ENCODE data around the gene IGF2BP3.
"Not testable (repeated sequence)": the region's sequence is repeated elsewhere in the genome, so short reads cannot be mapped to it uniquely, and the experiment has no call there.

The IGF2BP3 gene

DNA sequence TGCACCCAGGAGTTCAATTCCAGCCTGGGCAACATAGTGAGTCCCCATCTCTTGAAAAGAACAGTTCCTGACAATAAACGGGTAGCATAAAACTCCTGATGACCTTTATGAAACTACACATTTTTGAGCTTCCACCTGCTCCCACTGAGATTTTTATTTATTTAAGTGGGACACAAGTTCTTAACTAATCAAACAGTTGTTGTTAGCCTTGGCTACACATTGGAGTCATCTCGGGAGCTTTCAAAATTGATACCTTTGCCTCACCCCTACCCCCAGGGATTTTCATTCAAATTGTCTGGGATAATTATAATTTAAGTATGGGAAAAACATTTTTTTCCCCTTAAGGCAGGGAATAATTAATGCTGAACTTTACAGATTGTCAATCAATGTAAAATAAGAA, 131.9 kb downstream of the IGF2BP3 start:
- no peak for DNase-seq (ENCODE audit: low read depth)

DNA sequence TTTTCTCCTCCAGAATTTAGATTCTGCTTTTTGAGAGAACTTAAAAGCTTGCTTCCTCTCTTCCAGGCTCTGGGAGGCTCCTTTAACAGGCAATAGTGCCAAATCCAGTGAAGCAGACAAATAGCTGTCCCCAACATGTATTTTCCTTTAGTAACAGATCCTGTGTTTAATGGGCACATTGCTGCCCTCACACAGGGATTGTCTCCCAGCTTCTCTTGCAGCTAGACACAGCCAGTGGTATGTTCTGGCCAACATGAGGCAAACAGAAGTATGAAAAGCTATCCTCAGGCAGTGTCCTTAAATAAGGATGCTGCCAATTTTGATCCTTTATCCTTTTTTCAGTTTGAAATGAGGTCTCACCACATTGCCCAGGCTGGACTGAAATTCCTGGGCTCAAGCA, 132.9 kb downstream of the IGF2BP3 start:
- DNase-seq (ENCODE audit: low read depth): no peak

DNA sequence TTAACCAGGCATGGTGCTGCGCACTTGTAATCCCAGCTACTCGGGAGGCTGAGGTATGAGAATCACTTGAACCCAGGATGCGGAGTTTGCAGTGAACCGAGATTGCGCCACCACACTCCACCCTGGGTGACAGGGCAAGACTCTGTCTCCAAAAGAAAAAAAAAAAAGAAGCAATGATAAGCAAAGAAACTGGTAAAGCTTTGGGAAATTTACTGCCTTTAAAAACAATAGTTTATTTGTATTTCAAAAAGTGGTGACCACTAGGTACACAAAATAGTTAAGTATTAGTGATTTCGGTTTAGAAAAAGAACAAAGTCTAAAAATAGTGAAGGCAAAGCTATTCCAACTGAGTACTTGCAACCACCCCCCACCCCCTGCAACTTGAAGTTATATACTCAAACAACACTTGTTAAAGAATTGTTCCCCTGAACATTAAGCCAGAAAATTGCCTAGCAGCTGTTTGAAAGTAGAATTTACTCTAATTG, 133.4 kb downstream of the IGF2BP3 start:
- DNase-seq (ENCODE audit: low read depth): no peak

DNA sequence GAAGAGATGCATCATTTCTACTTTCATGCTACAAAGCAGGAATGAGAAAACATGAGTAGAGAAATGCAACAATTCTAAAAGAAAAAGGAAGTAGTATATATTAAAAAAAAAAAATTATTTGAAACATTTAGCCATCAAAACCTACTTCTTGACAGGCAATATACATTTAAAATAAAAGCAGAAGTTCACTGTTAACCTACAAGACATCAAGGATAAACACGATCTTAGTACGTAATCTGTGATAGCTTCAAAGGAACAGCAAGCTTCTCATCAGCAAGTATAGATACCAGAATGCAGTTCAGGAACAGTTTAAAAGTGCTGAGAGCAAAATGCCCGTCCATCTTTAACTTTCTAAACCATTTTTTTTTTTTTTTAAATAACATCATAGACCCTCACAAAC, 134.2 kb downstream of the IGF2BP3 start:
- DNase-seq (ENCODE audit: low read depth): no peak

DNA sequence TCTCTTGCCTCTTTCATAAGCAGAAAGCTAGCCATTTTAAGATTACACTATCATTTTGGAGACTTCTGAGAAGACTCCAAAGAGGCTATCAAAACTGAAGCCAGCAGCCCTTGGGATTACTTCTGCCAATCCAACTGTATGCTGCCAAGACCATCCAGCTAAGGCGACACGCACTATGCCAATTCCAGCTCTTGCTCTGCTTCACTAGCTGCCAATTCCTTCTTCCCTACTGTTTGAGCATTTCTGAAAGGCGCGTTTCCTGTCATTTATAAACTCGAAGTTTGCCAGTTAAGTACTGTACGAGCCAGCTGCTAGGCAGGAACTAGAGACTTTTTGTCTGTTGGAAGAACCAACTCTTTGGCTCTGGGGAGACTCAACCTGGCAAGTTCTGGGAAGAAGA, 134.7 kb downstream of the IGF2BP3 start:
- DNase-seq (ENCODE audit: low read depth): no peak

DNA sequence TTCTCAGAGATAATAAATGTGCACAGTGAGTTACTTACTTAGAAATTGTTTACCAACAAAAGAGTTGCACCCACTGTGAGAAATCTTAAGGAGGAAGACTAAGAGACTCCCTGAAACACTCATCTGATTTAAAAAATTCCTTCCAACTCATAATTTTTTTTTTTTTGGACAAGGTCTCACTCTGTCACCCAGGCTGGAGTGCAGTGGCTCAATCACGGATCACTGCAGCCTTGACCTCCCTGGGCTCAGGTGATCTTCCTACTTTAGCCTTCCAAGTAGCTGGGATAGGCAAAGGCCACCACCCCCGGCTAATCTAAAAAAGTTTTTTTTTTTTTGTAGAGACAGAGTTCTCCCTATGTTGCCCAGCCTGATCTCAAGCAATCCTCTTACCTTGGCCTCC, 135.2 kb downstream of the IGF2BP3 start:
- DNase-seq (ENCODE audit: low read depth): no peak

DNA sequence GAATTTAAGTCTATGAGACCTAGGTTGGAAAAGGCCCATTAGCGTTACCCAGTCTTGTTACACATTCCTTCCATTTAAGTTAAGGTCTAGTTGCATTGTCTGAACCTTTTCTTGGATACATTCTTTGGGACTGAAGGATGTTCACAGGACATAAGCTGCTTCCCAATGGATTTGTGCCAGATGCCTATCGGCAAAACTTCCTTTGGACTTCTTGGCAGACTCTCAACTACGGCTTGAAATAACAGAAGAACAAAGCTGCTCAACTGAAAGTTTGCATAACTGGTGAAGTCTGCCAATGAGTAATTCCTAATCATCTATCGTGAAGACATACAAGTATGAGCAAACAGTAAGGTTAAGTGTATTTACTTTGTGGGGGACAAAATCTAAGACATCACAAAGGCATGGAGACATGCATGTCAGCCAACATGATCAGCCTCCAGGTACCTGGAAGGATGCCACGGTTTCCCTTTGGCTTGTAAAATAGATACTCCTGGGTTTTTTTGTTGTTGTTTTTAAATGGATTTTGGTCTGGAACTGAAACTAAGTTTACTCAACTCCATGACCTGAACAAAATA, 135.7 kb downstream of the IGF2BP3 start:
- DNase-seq (ENCODE audit: low read depth): no peak

DNA sequence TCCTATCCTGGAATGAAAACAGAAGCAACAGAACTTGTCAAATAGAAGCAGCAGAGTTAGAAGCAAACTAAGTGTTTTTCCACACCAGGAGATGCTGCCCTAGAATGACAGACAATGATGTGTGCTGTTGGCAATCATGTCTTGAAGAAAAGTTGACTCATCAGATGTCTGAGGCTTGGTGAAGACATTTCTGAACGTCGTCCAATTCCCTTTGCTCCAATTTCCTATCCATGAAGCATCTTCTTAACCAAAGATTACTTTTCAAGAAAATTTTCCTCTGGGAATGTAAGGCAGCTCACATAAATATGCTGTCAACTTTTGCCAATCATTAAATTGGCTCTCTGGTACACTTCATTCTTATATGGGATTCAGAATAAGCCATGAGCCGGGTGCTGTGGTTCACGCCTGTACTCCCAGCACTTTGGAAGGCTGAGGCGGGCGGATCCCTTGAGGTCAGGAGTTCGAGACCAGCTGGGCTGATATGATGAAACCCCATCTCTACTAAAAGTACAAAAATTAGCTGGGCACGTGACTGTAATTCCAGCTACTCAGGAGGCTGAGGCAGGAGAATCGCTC, 136.5 kb downstream of the IGF2BP3 start:
- DNase-seq (ENCODE audit: low read depth): no peak

DNA sequence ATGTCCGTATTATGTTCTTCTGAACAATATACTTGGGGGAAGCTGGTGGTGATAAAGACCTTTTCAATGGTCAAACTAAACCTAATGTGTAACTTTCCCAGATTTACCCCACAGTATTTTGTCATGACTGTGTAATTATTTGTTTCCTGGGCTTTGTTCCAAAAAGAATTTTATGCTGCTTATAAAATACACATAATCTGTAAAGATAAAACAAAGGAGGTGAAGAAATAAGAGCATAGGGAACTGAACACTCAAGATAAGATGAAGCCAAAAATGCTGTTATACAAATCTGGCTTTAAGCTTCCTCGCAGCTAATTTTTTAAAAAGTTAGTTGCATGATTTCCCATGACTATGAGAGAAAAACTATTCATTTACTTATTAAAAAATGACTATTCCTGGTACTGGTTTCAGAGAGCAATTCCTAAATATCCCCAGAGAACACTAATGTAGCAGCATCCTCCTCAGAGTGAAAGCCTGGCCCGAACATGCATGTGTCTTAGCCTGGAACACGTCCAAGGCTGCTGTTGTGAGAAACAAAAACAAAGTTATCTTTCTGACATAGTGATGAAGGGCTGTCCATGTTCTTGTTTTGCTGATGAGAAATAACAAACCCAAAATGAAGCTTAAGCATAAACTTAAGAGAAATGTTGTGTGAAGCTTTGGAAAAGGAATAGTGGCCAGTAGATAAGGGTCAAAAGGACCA, 137.2 kb downstream of the IGF2BP3 start:
- no peak for DNase-seq (ENCODE audit: low read depth)

DNA sequence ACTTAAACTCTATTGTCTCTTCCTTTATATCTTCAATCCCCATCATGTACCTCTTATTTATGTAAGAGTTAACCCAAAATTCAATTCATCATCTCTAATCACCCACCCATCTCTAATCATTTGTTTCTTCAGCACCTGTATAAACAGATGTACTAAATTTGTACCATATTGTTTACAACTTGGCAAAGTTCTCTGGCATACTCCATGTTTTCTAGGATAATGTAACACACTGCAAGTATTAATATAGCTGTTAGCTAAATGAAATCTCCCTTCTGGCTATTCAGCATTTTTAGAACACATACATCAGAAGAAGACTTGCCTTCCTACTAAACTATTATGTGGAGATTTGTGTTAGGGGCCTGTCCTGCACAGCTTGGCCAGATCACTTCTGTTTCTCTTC, 138.1 kb downstream of the IGF2BP3 start:
- DNase-seq (ENCODE audit: low read depth): no peak

DNA sequence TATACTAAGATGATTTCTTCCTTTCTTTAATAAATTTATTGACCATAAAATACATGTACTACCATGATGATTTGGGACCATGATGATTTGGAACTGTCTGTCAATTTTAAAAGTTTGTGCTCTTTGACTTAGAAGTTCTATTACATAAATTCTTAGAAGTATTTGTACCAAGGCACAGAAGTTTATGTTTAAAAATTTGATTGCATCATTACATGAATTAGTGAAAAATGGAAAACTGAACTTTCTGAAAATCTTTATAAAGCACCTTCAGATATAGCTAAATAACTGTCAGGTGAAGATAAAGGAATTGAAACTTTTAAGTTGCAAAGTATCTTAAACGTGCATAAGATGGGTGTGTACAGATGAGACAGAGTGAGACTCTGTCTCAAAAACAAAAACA, 139.2 kb downstream of the IGF2BP3 start:
- DNase-seq (ENCODE audit: low read depth): no peak

DNA sequence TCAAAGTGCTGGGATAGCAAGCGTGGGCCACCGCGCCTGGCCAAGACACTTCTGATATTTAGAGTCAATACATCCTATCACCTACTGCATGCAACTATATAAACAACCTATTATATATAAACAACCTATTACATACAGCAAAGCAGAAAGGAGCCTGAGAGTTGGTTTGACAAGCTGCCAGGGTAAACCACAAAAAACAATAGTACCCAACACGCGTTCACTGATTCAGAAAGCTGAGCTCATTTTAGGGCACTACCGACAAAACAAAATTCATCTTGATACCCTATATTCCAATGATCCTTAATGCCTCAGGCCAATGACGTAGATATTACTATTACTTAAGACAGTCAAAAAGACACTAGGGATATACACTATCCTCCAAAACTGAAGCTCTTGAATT, 154.9 kb downstream of the IGF2BP3 start:
- no peak for DNase-seq (ENCODE audit: low read depth)

DNA sequence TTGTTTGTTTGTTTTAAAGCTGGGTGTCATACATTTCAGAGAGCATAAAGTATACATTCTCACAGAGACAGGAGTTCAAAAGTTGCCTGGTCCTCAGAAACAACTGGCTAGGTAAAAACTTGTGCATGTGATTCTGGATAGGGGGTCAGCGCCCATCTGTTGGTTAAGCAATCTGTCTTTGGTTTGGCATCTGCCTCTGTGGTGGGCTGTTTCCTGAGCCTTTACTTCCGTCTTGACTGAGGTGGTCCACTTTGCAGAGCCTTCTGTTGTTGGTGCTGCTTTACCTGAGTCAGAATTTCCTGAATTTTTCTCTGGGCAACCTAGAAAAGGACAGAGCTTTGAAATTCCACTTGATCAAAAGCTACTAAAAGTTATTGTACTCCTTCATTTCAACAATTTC, 158.2 kb downstream of the IGF2BP3 start:
- not testable (repeated sequence) for DNase-seq (ENCODE audit: low read depth)

DNA sequence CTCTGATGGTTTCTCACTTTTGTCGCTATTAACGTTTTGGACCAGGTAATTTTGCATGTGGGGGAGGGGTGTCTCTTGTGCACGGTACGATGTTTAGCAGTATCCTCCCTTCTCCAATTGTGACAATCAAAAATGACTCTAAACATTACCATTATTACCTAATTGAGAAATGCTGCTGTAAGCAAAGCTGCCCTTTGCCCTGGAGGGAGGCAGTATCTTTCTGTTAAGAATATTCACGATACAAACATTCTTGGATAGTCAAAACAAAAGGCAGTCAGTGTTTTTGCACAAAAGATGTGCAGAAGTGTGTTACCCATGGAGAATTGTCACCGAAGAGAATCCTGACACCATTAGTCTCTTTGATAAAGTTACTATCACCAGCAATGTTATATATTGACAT, 161.5 kb downstream of the IGF2BP3 start:
- DNase-seq (ENCODE audit: low read depth): no peak

DNA sequence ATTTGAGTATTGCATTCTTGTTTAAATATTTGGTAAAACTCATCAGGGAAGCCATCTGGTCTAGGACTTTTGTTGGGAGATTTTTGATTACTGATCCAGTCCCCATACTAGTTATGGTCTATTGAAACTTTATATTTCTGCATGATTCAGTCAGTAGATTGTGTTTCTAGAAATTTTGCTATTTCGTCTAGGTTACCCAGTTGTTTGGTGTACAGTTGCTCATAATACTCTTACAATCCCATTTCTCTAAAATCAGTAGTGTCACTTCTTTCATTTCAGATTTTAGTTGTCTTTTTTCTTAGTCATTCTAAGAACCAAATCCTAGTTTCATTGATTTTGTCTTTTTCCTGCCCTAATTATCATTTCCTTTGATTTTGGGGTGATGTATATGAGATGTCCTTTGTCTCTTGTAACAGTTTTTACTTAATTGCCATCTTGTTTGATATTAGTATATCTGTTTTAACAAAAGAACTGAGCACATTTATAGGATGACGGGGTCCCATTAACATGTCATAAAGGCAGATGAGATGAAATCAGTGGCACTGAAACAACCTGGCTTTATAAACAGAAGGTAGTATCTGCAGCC, 163.3 kb downstream of the IGF2BP3 start:
- no peak for DNase-seq (ENCODE audit: low read depth)

DNA sequence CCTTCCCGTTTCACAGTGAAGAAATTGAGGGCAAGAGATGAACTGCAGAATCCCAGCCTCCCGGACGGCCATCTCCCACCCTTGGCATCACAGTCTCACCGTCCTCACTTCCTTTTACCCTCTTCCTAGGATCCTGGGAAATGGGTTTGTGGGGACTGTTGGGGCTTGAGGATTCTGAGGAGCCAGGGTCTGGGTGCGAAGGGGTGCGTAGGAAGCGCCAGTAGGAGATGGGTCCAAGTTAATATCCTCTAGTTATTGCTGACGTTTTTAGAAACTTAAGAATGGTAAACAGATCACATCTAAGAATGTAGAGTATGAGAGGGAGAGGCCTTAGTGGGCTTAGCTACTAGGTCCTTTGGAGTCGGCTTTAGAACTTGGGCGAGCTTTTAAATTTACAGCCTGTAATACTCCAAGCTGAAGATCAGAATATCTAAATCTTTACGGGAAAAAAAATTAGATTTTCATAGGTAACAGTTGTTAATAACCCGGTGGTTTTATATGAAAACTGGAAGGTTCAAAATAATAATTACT, 170.5 kb downstream of the IGF2BP3 start:
- DNase-seq (ENCODE audit: low read depth): no peak

DNA sequence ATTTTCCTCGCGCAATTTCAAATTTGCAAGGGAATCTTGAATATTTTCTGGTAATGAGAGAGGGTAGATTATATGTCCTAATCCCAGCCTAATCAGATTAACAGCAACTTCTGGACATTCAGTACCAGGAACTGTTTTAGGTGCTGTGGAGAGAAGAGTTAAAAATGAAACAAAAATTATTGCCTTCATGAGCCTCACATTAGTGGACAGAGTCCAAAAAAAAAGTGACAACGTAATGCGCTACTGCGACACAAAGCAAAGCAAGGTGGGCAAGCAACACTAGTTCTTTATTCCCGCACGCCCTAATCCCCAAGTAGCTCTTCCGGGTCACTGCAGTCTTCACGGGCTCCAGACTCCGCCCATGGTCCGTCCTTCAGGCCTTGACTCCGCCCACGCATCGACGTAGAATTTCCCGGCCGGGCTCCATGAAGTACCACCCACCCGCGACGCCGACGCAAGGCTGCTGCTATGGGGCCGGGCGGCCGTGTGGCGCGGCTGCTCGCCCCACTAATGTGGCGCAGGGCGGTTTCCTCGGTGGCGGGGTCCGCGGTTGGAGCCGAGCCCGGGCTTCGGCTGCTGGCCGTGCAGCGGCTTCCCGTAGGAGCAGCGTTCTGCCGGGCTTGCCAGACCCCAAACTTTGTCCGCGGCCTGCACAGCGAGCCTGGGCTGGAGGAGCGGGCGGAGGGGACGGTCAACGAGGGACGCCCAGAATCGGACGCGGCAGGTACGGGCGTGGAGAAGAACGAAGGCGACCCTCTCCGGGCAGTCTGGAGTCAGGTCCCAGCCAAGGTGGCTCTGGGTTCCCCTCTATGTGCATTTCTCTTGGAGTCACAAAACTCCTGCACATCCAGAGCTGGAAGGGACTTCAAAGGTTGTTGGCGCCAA, 171.2 kb downstream of the IGF2BP3 start, which contains the start of gene MALSU1:
Gene MALSU1, plus strand, starts transcription at position 455 of the 885 bp plus-strand sequence. Its CDS starts 14 bp downstream, at position 469.
- DNase-seq (ENCODE audit: low read depth): peak; percentile 95

DNA sequence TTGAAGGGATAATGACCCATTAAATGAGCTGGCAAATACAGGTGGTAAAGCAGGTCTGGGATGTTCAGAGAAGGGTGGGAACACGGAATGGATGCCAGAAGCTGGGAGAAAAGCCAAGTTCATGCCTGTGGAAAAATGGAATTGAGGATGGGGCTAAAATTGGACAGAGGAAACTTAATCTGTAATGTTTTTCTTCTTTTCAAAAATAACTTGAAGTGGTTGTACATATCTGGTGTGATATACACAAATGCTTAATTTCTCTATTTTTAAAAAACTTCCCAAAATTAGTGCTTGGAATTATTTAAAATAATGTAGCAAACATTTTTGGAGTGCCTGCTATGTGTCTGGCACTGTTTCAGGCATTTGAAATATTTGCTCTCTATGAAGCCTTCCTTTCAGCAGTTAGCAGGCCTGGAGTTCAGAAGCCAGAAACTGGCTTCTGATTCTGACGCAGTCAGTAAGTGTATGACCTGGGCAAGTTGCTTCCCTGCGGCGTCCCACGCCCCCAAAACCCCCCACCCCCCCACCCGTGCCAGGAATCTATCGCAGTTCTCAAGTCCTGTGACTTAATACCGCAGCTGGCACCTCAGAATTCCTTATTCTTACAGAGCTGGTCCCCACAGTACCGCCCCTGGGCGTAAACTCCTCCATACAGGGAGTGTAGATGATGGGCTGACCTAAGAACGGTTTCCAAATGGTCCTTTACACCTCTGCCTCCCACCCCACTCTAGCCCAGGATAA, 172.0 kb downstream of the IGF2BP3 start:
- no peak for DNase-seq (ENCODE audit: low read depth)

DNA sequence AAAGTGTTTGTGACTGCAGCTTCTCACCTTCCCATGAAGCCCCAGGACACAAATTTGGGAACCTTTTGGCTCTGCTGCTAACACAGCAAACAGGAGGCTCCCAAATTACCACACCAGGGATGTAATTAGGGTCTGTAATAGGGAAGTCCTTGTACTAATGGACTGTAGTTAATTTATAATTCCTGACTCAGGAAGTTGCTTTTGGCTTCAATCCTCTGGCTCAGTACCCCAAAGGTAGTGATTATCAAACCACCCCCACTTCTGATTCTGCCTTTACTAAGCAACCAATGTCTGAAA, 174.9 kb downstream of the IGF2BP3 start:
- no peak for DNase-seq (ENCODE audit: low read depth)

DNA sequence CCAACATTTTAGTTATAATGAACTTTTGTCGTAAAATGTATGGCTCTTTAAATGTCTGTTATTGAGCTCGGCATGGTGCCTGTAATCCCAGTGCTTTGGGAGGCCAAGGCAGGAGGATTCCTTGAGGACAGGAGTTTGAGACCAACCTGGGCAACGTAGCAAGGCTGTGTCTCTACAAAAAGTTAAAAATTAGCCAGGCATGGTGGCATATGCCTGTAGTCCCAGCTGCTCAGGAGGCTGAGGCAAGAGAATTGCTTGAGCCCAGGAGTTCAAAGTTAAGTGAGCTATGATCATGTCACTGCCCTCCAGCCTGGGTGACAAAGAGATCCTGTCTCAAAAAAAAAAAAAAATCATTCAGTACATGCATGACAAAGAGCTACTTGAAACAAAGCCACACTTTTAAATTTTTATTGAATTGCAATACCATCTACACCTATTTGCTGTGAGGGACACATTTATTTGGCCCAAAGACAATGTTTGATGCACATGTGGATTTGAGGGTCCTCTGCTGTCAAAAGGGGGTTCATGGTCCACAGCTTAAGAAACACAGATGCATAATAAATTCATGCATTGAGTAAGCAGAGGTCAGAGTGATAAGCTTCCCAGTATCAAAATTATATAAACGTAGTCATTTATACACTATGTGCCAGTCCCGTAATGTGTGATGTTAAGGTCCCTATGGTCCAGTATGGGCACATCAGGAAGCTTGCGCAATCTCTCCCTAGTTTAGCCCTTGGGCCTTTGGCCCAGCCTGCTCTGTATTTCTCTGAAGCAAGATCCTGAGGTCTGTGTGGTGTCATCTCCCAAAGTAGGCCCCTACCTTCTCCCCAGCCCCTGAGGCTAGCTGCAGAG, 175.5 kb downstream of the IGF2BP3 start:
- DNase-seq (ENCODE audit: low read depth): no peak
